Pancreas (tissue), 10 donors: ENCODE results near the gene RBMX. TPM values are rescaled to one million over a fixed set of nuclear protein-coding genes. Genes with fewer than 3 reads are reported as not detected.

ENCODE experiments used
- ATAC-seq, 4 donors: fragments of 200-7000 bp; cut with Tn5 transposase; one replicate each; pipeline versions ENCODE4 v1.8.0 to v1.9.1; 2020; ENCODE audit warnings: mild to moderate bottlenecking in 4 of 4, moderate library complexity in 4 of 4
- DNase-seq, 6 donors: peaks; one replicate each; pipeline ENCODE4 v3.0.0-alpha.2; 2020
- FAIRE-seq: peaks from 2 replicates; lab custom pipeline; 2012; peaks lifted over from hg19 to GRCh38; lab: Jason Lieb, UNC
- H3K27ac ChIP-seq, 4 donors: fragments of 200-600 bp; sonication (generic); 1 replicate in 3 of 4; 2 replicates in 1 of 4; pipeline versions ENCODE4 v1.5.0 to v1.8.0; 2020
- H3K27me3 ChIP-seq, 4 donors: fragments of 200-600 bp; one replicate each; pipeline ENCODE4 v1.8.0; 2021
- H3K36me3 ChIP-seq, 3 donors: fragments of 200-600 bp; sonication (generic) in 1 of 3; one replicate each; pipeline versions ENCODE4 v1.5.0 to v1.8.0; 2020 to 2021
- H3K4me1 ChIP-seq, 3 donors: fragments of 200-600 bp; one replicate each; pipeline ENCODE4 v1.8.0; 2021
- H3K4me3 ChIP-seq, 4 donors: fragments of 200-600 bp; sonication (generic) in 2 of 4; one replicate each; pipeline versions ENCODE4 v1.5.0 to v1.8.0; 2020 to 2021
- H3K9me3 ChIP-seq, 4 donors: fragments of 200-600 bp; one replicate each; pipeline ENCODE4 v1.8.0; 2021
- CTCF ChIP-seq, 4 donors: fragments of 200-600 bp; sonication (generic) in 3 of 4; IDR thresholded peaks; one replicate each; pipeline versions ENCODE4 v1.5.0 to v1.8.0; 2021; ENCODE audit warnings: antibody characterized with exemption in 4 of 4
- WGBS, 2 donors: extraction: QIAGEN DNeasy Blood & Tissue Kit; methylation state at CpG; one replicate each; pipeline ENCODE4 v1.1.7; 2013; 5-methylcytosine and 5-hydroxymethylcytosine counted together
- intact Hi-C, 3 donors: fragments of 100-400 bp; cut with DNase I; formaldehyde crosslinking; loops; one replicate each; pipeline versions ENCODE4 v1.11.1 to v1.14.2; 2022
- polyA plus RNA-seq, 2 donors: library from polyadenylated mRNA; stranded (reverse); fragments of 200-250 nt; gene quantifications; one replicate each; pipeline ENCODE4 v1.2.3, GENCODE V29; 2013
- total RNA-seq, 6 donors: library from RNA; stranded (reverse); fragmentation: NEBNext Ultra II Directional in 4 of 6; extraction: Animal tissue kit (Norgen Biotek cat#: 25700) in 4 of 6; gene quantifications; one replicate each; pipeline versions ENCODE4 v1.2.1 to v1.2.4, GENCODE V29; 2021 to 2023
- donor health status: healthy with polysubstance abuse.
- donor health status: DM: no; HTN: no; CAD: no; lungs with moderate emphysema.
- donor health status: DM: no; HTN: no; CAD: no.
- donor health status: control.
- donor health status: control.
- donor health status: Bipolar disorder and iron deficiency.
- donor health status: DM: yes; HTN: yes; CAD: no.
- donor health status: DM: no; HTN: no; CAD: no.
- donor health status: DM: no; HTN: no; CAD: no.
- donor health status: DM: yes; HTN: yes; CAD: no.

The RBMX gene
- total and polyA plus RNA-seq, 8 donors: 45.3 to 129 (median 81.8) TPM

DNA sequence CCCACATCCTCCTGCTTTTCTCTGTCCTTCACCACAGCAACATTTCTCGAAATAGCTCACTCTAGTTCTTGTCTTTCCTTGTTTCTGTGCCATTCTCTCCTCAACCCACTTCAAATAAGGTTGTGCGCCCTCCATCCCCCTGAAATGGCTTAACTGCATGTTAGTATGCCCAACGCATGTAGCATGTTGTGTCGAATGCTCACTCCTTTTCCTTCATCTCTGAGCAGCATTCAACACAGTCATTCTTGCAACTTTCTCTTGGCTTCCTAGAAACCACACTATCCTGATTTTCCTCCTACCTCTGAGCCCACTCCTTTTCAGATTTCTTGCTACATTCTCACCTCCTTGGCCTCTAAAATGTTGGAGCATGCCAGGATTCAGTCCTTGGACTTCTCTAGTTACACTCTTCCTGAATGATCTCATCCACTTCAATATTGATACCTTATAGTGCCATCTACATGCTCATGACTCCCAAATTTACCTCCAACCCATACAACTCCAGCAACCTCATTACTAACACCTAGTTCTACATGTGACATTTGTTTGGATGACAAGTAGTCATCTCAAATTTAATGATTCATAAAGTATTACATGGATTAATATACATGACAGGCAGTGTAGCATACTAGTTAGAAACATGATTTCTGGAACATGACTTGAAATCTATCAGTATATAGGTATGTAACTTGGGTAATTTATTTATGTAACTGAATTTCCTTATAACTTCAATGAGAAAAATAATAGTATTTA is 22.3 kb downstream of the RBMX start:
- 74 to 98% methylated on average over 4 of the region's 4 CpGs for WGBS, 2 donors
- no peak for FAIRE-seq
- intact Hi-C loops: no loop called here
- no peak for DNase-seq
- H3K4me1 ChIP-seq: no peaks in the 10 kb centered on the region
- no peak overlapping the region for H3K27ac ChIP-seq
- no peaks in the 10 kb centered on the region for H3K27me3 ChIP-seq
- H3K9me3 ChIP-seq: no peaks in the 10 kb centered on the region
- ATAC-seq: no peak
- no peaks in the 10 kb centered on the region for H3K36me3 ChIP-seq
- TF ChIP-seq CTCF (IDR thresholded peaks at IDR 0.05): no peak
- H3K4me3 ChIP-seq: no peak overlapping the region

DNA sequence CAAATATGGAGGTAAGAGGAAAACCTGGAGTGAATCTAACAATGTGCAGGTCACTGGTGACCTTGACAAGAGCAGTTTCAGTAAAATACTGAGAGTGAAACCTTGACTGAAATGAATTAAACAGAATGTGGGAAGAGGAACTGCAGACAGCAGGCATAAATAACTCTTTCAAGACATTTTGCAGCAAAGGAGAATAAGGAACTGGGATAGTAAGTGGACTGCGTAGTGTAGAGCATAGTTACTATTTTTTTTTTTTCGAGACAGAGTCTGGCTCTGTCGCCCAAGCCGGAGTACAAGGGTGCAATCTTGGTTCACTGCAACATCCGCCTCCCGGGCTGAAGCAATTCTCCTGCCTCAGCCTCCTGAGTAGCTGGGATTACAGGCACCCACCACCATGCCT is 24.0 kb downstream of the RBMX start:
- Histone ChIP-seq H3K27me3 (no peaks in the 10 kb centered on the region), H3K27ac (no peak overlapping the region), H3K4me1 (no peaks in the 10 kb centered on the region), H3K4me3 (no peak overlapping the region), H3K36me3 (no peaks in the 10 kb centered on the region), H3K9me3 (no peaks in the 10 kb centered on the region)
- FAIRE-seq (no peak), DNase-seq (no peak), ATAC-seq (peak in 2 of 4 donors; percentile 38 to 46)
- intact Hi-C loops: no loop called here
- TF ChIP-seq CTCF (IDR thresholded peaks at IDR 0.05): no peak
- 92 to 98% methylated on average over 6 of the region's 6 CpGs for WGBS, 2 donors

- Histone ChIP-seq H3K9me3 (no peaks in the 10 kb centered on the region), H3K4me3 (no peak overlapping the region), H3K36me3 (no peaks in the 10 kb centered on the region), H3K4me1 (no peaks in the 10 kb centered on the region), H3K27ac (no peak overlapping the region), H3K27me3 (no peaks in the 10 kb centered on the region)
- ATAC-seq: no peak
- no peak for TF ChIP-seq CTCF (IDR thresholded peaks at IDR 0.05)
- intact Hi-C loops: no loop called here
- DNase-seq: no peak
- no peak for FAIRE-seq
- 86 to 97% methylated on average over 8 of the region's 8 CpGs for WGBS, 2 donors
These were observed 24.5 kb downstream of the RBMX start for GRCh38 chrX:136856050-136856449.

DNA sequence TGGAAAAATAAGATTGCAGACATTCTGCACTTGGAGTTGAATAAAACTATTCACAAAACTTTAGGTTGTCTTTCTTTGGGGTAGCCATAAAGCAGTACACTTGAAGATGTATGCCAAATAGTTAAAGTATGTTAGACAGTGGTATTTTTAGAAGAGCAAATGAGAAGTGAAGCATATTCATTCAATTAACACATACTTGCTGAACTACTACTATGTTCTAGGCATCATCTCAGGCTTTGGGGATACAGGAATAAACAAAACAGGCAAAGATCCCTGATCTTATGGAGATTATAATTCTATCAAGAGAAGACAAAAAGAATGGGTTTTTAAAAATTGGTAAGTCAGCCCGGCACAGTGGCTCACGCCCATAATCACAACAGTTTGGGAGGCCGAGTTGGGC is 29.0 kb downstream of the RBMX start:
- no peaks in the 10 kb centered on the region for H3K9me3 ChIP-seq
- DNase-seq (no peak), ATAC-seq (no peak), FAIRE-seq (no peak)
- intact Hi-C loops: no loop called here
- WGBS, 2 donors: 78 to 91% methylated on average over 3 of the region's 3 CpGs
- TF ChIP-seq CTCF (IDR thresholded peaks at IDR 0.05): no peak
- no peaks in the 10 kb centered on the region for H3K36me3 ChIP-seq
- no peak overlapping the region for H3K4me3 ChIP-seq
- no peaks in the 10 kb centered on the region for H3K27me3 ChIP-seq
- H3K27ac ChIP-seq: no peak overlapping the region
- no peaks in the 10 kb centered on the region for H3K4me1 ChIP-seq

DNA sequence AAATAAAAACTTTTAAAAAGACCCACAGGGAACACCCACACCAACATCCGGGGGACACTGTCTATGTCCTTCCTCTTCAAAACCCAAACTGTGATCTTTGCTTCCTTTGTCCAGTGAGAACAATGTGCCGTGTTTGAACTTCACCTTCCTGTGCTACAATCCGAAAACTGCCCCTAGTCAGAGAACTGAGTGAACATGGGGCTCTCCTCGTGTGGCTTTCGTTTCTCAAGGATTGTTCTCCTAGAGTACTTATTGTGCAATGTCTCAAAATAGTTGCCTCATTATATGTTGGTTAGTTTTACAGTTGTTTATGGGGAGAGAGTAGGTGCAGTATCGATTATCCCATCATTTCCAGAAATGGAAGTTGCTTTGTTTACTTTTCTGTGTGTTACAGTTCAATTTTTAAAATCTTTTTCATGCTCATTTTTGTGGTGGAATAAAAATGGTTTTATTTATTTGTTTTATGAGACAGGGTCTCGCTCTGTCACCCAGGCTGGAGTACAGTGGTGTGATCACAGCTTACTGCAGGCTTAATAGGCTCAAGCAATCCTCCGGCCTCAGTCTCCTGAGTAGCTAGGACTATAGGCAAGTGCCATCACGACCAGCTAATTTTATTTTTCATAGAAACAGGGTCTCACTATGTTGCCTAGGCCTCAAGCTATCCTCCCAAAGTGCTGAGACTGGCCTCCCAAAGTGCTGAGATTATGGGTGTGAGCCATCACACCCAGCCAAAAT is 29.9 kb downstream of the RBMX start:
- no peak overlapping the region for H3K27ac ChIP-seq
- DNase-seq: no peak
- no peaks in the 10 kb centered on the region for H3K9me3 ChIP-seq
- WGBS, 2 donors: 70 to 85% methylated on average over 9 of the region's 9 CpGs
- TF ChIP-seq CTCF (IDR thresholded peaks at IDR 0.05): no peak
- no peaks in the 10 kb centered on the region for H3K27me3 ChIP-seq
- H3K4me3 ChIP-seq: no peak overlapping the region
- ATAC-seq: no peak
- H3K36me3 ChIP-seq: no peaks in the 10 kb centered on the region
- intact Hi-C loops: no loop called here
- no peaks in the 10 kb centered on the region for H3K4me1 ChIP-seq
- FAIRE-seq: no peak
